K562 (cell line): ENCODE measurements around the gene SUFU. TPM values are rescaled to one million over a fixed set of nuclear protein-coding genes. Genes with fewer than 3 reads are reported as not detected.

ENCODE experiments used
- ATAC-seq: fragments of 200-7000 bp; cut with Tn5 transposase; 3 replicates; pipeline ENCODE4 v1.9.1; 2020; ENCODE audit warnings: moderate library complexity
- BruUV-seq: library from RNA; stranded (reverse); fragments of 400-500 nt; replicated peaks from 2 replicates; lab custom pipeline; 2021; lab: Mats Ljungman, UMichigan
- CTCF ChIA-PET: fragments of 300-600 bp; formaldehyde crosslinking; extraction: SDS; loops from one replicate; lab custom pipeline; 2021; ENCODE audit warnings: low intra/inter-chr PET ratio; lab: Yijun Ruan, JAX
- POLR2A ChIA-PET: fragments of 300-600, 350-650 bp; sonication (Branson Sonifier 250); formaldehyde crosslinking; extraction: SDS; loops from one replicate; lab custom pipeline; 2021; ENCODE audit warnings: antibody characterized with exemption, inconsistent platforms; lab: Yijun Ruan, JAX
- DNase-seq, 4 experiments: peaks; one replicate each; pipeline versions ENCODE4 v3.0.0 to v3.0.0-alpha.2; 2011 to 2018; ENCODE audit warnings: low spot score in 3 of 4, mixed read lengths in 3 of 4; ENCODE audit errors: extremely low read depth in 1 of 4
- FAIRE-seq: peaks from 2 replicates; lab custom pipeline; 2011; peaks lifted over from hg19 to GRCh38; lab: Jason Lieb, UNC
- H2AFZ ChIP-seq: 2 replicates; pipeline ENCODE4 v1.6.0; 2011; ENCODE audit warnings: low read depth, low read length, control low read depth, inconsistent platforms
- H3K27ac ChIP-seq: fragments of 200-600 bp; 3 replicates; pipeline ENCODE4 v1.8.0; 2011; ENCODE audit warnings: low read depth, mild to moderate bottlenecking, control low read depth, inconsistent platforms, low read length, moderate library complexity, mixed read lengths; ENCODE audit errors: extremely low read depth
- H3K27me3 ChIP-seq, 2 experiments: fragments of 300-600 bp in 1 of 2; 2 replicates in 1 of 2; 3 replicates in 1 of 2; pipeline versions ENCODE4 v1.6.0 to v1.8.0; 2011; ENCODE audit warnings: inconsistent platforms in 2 of 2, low read length in 2 of 2, mild to moderate bottlenecking in 1 of 2, mixed read lengths in 1 of 2, moderate library complexity in 1 of 2; ENCODE audit not compliant: control insufficient read depth in 2 of 2, insufficient read depth in 2 of 2
- H3K36me3 ChIP-seq: fragments of 300-600 bp; 3 replicates; pipeline ENCODE4 v1.8.0; 2011; ENCODE audit warnings: mild to moderate bottlenecking, low read length, inconsistent platforms; ENCODE audit not compliant: control insufficient read depth, insufficient read depth
- H3K4me1 ChIP-seq, 2 experiments: fragments of 200-600 bp in 1 of 2; replicated peaks in 1 of 2; 2 replicates in 1 of 2; 3 replicates in 1 of 2; pipeline versions ENCODE4 v1.5.1 to v1.8.0; 2011; ENCODE audit warnings: inconsistent platforms in 2 of 2, low read length in 2 of 2, mild to moderate bottlenecking in 1 of 2, mixed read lengths in 1 of 2, moderate library complexity in 1 of 2; ENCODE audit not compliant: control insufficient read depth in 2 of 2, insufficient read depth in 2 of 2
- H3K4me2 ChIP-seq: 2 replicates; pipeline ENCODE4 v1.6.1; 2011; ENCODE audit warnings: low read length, control low read depth, inconsistent platforms, mixed read lengths; ENCODE audit not compliant: insufficient read depth
- H3K4me3 ChIP-seq: fragments of 200-600 bp; sonication (generic), shearing (Covaris generic); 2 replicates; pipeline ENCODE4 v1.5.1; 2016; ENCODE audit warnings: control low read depth, inconsistent platforms
- H3K79me2 ChIP-seq: fragments of 200-600 bp; 3 replicates; pipeline ENCODE4 v1.8.0; 2011; ENCODE audit warnings: low read length, inconsistent platforms; ENCODE audit not compliant: control insufficient read depth, insufficient read depth
- H3K9ac ChIP-seq, 2 experiments: 2 replicates each; pipeline versions ENCODE4 v1.6.0 to v1.6.1; 2011; ENCODE audit warnings: low read depth in 2 of 2, low read length in 2 of 2, control low read depth in 1 of 2, inconsistent platforms in 1 of 2, mild to moderate bottlenecking in 1 of 2, mixed read lengths in 1 of 2; ENCODE audit not compliant: insufficient read depth in 1 of 2
- H3K9me1 ChIP-seq: one replicate; pipeline ENCODE4 v1.6.0; 2011; ENCODE audit warnings: inconsistent platforms, mild to moderate bottlenecking, low read length, moderate library complexity; ENCODE audit not compliant: control insufficient read depth, insufficient read depth
- H3K9me3 ChIP-seq: replicated peaks from 2 replicates; pipeline ENCODE4 v1.5.1; 2011; ENCODE audit warnings: low read depth, low read length, inconsistent platforms; ENCODE audit not compliant: control insufficient read depth, insufficient read depth
- H4K20me1 ChIP-seq: replicated peaks from 2 replicates; pipeline ENCODE4 v1.6.1; 2011; ENCODE audit warnings: low read length, inconsistent platforms, mixed read lengths; ENCODE audit not compliant: control insufficient read depth, insufficient read depth
- BRF1 ChIP-seq: IDR thresholded peaks from 3 replicates; pipeline ENCODE4 v1.6.1; 2011; ENCODE audit warnings: borderline replicate concordance, mild to moderate bottlenecking; ENCODE audit not compliant: insufficient read length; ENCODE audit errors: extremely low read depth
- JUN ChIP-seq, 2 experiments: sonication (generic) in 1 of 2; formaldehyde crosslinking in 1 of 2; IDR thresholded peaks; 2 replicates each; pipeline versions ENCODE4 v1.6.1 to v1.8.0; 2012 to 2022; ENCODE audit warnings: borderline replicate concordance in 2 of 2, mild to moderate bottlenecking in 2 of 2, improper control_type of control experiment in 1 of 2, low read depth in 1 of 2, low read length in 1 of 2, missing genetic modification reagents in 1 of 2
- MED1 ChIP-seq: sonication (generic); formaldehyde crosslinking; IDR thresholded peaks from 2 replicates; pipeline ENCODE4 v1.8.1; 2023; ENCODE audit warnings: missing genetic modification reagents, borderline replicate concordance
- NFIC ChIP-seq: fragments of 450-650 bp; IDR thresholded peaks from 2 replicates; pipeline ENCODE4 v1.6.1; 2017; ENCODE audit warnings: mild to moderate bottlenecking, inconsistent platforms
- PCBP1 ChIP-seq: fragments of 200-400 bp; formaldehyde crosslinking; IDR thresholded peaks from 2 replicates; pipeline ENCODE4 v1.6.1; 2018; ENCODE audit warnings: mild to moderate bottlenecking, low read depth, low read length; ENCODE audit not compliant: poor library complexity, severe bottlenecking
- SMARCE1 ChIP-seq: fragments of 450-650 bp; IDR thresholded peaks from 2 replicates; pipeline ENCODE4 v1.7.1; 2016; ENCODE audit warnings: mild to moderate bottlenecking
- TAF1 ChIP-seq: IDR thresholded peaks from 2 replicates; pipeline ENCODE4 v1.6.1; 2011; ENCODE audit warnings: mild to moderate bottlenecking, low read length, moderate library complexity; ENCODE audit not compliant: insufficient read depth, control insufficient read depth, severe bottlenecking; ENCODE audit errors: extremely low read depth
- ZNF140 ChIP-seq: fragments of 250-450 bp; sonication (Bioruptor Pico); IDR thresholded peaks from 2 replicates; pipeline ENCODE4 v1.8.0; 2021; ENCODE audit warnings: moderate library complexity, mild to moderate bottlenecking, inconsistent platforms
- WGBS: fragments of 100-300 bp; shearing (Covaris generic); methylation state at CpG from one replicate; pipeline ENCODE4 v1.1.6; 2016; ENCODE audit warnings: low coverage, mixed read lengths; ENCODE audit not compliant: insufficient coverage; ENCODE audit errors: missing lambda C conversion rate; 5-methylcytosine and 5-hydroxymethylcytosine counted together
- in situ Hi-C: fragments of 300-500 bp; cut with MboI; formaldehyde crosslinking; loops from 4 replicates; pipeline ENCODE4 v1.15.0; 2018; ENCODE audit warnings: inconsistent platforms, mixed read lengths
- intact Hi-C: fragments of 100-400 bp; cut with micrococcal nuclease; formaldehyde crosslinking; loops from 2 replicates; pipeline ENCODE4 v1.14.2; 2022
- polyA plus RNA-seq, 8 experiments: library from polyadenylated mRNA; depleted of rRNA in 4 of 8; stranded (reverse) in 5 of 8; unstranded in 3 of 8; fragments of >200 nt; fragmentation: Nextera tagmentation in 2 of 8; fragmentation: Illumina TruSeq in 1 of 8; extraction: Ambion mirVana in 2 of 8; extraction: Trizol in 1 of 8; gene quantifications; 2 replicates each; pipeline versions ENCODE4 v1.2.1 to v1.2.3, GENCODE V29; 2011 to 2014; ENCODE audit warnings: inconsistent platforms in 1 of 8, missing spikeins in 1 of 8
- total RNA-seq, 7 experiments: library from RNA; depleted of rRNA in 6 of 7; stranded (reverse); fragments of >200 nt in 6 of 7; fragmentation: Illumina TruSeq in 2 of 7; extraction: Trizol in 2 of 7; gene quantifications; 2 replicates each; pipeline versions ENCODE4 v1.2.1 to v1.2.3, GENCODE V29; 2011 to 2021; ENCODE audit warnings: low replicate concordance in 1 of 7
- TF ChIP-seq, protein P1 (sequence below): fragments of 250-450 bp; sonication (Bioruptor Pico); IDR thresholded peaks from 2 replicates; pipeline ENCODE4 v1.4.0; 2020; ENCODE audit warnings: mild to moderate bottlenecking, moderate library complexity
- TF ChIP-seq, protein P2 (sequence below): fragments of 250-450 bp; sonication (Bioruptor Pico); IDR thresholded peaks from 2 replicates; pipeline ENCODE4 v1.5.0; 2021; ENCODE audit warnings: mild to moderate bottlenecking, moderate library complexity

Gene SUFU
- total and polyA plus RNA-seq, 9 of the 15 experiments (the other 6 are each of a cell fraction or from before 2014, with no cell fraction given) = 0.59 to 6.3 (median 0.82) TPM

DNA sequence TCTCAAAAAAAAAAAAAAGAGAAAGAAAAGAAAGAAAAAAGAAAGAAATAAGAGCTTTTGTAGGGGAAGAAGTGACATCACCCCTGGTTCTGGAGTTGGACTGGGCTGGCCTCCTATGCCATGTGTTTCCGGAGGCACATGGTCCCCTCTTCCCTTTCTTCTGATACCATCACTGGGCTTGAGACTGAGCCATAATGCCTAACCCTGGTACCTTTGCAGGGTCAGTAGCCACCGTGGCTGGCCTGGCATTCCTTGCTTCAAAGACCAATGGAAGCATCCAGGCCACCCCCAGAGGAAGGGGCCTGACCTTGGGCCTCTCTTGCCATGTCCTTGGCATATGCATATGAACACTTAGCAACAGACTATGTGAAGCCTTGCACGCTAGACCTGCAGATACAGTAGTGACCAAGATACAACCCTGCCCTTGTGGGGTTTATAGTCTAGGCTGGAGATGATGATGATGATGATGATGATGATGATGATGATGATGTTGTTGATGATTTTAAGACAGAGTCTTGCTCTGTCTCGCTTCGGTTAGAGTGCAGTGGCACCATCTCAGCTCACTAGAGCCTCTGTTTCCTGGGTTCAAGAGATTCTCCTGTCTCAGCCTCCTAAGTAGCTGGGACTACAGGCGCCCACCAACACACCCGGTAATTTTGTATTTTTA, 31.8 kb downstream of the SUFU start:
- Histone ChIP-seq H3K27me3 (no peaks in the 10 kb centered on the region), H3K27ac (no peak overlapping the region), H3K9ac (no peak overlapping the region), H3K9me1 (no peaks in the 10 kb centered on the region), H3K9me3 (no peaks in the 10 kb centered on the region), H3K4me1 (no peaks in the 10 kb centered on the region; a peak in 1 of 5 replicates), H3K4me3 (no peak overlapping the region), H4K20me1 (no peaks in the 10 kb centered on the region), H3K4me2 (no peak overlapping the region), H3K36me3 (no peaks in the 10 kb centered on the region), H3K79me2 (no peaks in the 10 kb centered on the region), H2AFZ (no peak overlapping the region)
- ATAC-seq = no peak
- no peak for DNase-seq
- POLR2A ChIA-PET = no interaction called here
- no TSS peak for BruUV-seq
- 38% methylated on average over 4 of the region's 7 CpGs for WGBS
- CTCF ChIA-PET = no interaction called here
- in situ Hi-C loops = no loop called here
- intact Hi-C loops = no loop called here
- FAIRE-seq = no peak
- TF ChIP-seq, protein P1, sequence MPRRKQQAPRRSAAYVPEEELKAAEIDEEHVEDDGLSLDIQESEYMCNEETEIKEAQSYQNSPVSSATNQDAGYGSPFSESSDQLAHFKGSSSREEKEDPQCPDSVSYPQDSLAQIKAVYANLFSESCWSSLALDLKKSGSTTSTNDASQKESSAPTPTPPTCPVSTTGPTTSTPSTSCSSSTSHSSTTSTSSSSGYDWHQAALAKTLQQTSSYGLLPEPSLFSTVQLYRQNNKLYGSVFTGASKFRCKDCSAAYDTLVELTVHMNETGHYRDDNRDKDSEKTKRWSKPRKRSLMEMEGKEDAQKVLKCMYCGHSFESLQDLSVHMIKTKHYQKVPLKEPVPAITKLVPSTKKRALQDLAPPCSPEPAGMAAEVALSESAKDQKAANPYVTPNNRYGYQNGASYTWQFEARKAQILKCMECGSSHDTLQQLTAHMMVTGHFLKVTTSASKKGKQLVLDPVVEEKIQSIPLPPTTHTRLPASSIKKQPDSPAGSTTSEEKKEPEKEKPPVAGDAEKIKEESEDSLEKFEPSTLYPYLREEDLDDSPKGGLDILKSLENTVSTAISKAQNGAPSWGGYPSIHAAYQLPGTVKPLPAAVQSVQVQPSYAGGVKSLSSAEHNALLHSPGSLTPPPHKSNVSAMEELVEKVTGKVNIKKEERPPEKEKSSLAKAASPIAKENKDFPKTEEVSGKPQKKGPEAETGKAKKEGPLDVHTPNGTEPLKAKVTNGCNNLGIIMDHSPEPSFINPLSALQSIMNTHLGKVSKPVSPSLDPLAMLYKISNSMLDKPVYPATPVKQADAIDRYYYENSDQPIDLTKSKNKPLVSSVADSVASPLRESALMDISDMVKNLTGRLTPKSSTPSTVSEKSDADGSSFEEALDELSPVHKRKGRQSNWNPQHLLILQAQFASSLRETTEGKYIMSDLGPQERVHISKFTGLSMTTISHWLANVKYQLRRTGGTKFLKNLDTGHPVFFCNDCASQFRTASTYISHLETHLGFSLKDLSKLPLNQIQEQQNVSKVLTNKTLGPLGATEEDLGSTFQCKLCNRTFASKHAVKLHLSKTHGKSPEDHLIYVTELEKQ (CRISPR knock-in tag) = no peak
- TF ChIP-seq BRF1 (no peak), SMARCE1 (no peak), PCBP1 (no peak), NFIC (no peak), ZNF140 (no peak), MED1 (no peak), JUN (IDR thresholded peaks at IDR 0.05; ENCODE audit: borderline replicate concordance, low read depth, low read length) (no peak), JUN (CRISPR knock-in tag; IDR thresholded peaks at IDR 0.05; ENCODE audit: borderline replicate concordance) (no peak), TAF1 (no peak)
- TF ChIP-seq, protein P2, sequence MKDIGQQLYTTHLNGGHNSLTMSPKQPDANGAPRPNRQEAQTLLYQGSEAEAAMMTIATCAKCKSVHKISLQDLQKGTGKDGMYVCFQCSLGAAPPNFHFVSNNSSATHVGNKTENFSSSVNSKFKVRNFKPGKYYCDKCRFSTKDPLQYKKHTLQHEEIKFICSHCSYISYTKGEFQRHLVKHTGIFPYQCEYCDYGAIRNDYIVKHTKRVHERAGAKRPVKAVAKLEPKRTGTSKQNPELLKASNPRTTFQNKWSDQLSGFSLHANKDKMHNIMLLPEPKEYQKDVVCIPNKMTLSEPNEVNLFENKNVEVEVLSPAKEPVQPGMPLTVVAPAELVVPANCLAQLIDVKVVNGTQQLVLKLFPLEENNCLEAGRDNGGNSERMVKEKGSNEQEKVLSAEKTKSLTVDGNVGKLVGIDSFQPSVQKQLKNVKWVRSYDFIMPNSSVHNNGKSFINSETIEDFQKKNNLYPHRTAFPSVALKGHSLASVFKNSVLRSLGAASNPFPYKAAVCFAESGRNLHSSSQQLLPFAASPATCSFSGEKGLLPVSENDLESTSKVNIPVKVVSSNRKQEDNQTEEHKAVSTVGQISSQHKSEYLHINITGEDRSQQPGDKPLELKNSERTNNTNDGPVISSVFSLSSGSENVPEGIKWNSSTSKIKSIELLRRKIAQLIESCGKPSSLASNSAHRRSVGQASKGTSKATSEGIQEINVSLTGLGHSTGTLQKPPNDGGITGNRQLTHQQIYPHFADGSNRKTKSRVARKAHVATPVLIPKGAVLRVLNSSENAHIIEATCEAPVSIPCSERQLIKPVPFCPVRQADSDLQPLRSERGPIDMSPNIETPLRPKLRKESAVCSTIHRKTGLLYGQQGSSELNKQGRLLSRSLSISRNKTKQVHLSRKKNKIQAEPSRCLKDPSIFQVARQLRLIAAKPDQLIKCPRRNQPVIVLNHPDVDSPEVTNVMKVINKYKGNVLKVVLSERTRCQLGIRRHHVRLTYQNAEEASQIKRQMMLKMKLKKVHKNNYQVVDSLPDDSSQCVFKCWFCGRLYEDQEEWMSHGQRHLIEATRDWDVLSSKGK (CRISPR knock-in tag) = no peak
